ENCODE results near the gene CCDC93. TPM values are rescaled to one million over a fixed set of nuclear protein-coding genes. Genes with fewer than 3 reads are reported as not detected.
A peak's percentile ranks its signal among the peaks of the same experiment; 100 is the strongest.

CCDC93 gene
- total RNA-seq, 1 donor from 2014 or later: 24.1 TPM

DNA sequence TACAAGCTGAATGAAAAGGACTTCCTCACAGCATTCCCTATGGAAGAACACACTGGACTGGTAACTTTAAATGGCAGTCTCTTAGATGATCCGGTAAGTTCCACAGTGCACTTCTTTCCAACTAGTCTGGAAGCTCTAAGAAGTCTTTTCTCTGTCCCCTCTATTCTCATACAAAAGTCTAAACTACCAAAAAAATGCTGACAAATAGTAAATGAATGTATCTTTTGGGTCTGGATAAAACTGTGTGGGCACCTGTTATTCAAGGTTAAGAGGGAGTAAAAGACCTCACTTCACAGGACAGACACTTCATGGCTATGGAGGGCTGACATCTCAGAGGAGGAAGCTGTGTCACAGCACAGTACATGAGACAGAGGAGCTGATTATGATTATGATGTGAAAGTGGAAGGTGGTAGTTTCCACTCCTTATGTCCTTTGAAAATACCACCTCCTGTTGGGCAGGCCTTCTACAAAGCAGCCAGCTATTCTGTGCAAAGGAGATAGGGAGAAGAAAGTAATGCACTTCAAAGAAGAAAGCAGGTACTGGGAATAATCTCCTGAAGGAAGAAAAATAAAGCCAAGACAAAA, 23.9 kb downstream of the CCDC93 start:
- no peak for DNase-seq (ENCODE audit: low spot score)

DNA sequence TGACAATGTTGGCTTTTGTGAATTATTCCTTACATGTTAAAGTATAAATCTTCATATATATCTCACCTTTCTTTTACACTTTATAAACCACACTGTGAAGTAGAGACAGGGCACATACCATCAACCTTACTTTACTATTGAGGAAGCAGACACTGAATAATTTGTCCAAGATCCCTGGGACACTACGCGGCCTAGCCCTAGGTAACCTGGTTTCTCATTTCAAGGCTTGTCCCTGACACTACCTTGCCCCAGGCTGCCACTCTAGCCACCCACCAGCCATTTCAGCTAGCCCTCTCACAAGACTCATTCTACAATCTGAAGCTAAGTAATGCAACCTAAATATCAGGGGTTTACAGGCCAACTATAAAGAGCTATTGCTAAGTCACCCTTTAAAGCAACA, 26.7 kb downstream of the CCDC93 start:
- no peak for DNase-seq (ENCODE audit: low spot score)

DNA sequence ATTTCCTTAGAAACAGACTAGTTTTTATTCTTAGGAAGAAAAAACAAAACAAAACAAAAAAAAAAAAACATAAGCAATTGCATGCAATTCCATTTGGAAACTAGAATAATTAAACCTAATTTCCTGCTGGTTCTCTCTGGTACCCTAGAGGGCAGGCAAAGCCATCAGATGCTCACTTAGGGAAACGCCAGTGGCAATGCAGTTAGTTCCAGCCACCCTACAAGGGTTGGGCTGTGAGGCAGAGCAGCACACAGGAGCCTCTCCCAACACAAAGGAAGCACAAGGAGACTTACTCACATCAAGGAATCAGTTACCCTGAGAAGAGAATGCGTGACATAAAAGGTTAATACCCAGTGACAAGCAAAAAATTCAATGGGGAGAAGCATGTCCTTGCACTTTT, 28.8 kb downstream of the CCDC93 start:
- no peak for DNase-seq (ENCODE audit: low spot score)

DNA sequence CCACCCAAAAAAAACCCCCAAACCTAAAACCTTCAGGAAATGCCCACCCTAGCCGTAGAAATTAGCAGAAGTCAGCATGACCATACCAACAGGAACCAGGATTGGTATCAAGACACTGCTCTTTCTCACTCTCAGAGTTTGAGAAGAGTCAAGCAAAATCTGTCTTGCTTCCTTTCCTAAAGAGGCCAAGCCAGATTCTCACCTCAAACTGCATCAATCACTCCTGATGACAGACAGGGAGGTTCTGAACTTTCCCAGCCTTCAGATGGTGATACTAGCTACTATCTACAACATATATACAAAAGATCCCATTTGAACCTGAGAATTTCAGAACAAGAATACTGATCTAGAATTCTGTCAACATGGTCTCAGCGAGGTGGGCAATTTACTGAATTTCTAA, 29.7 kb downstream of the CCDC93 start:
- no peak for DNase-seq (ENCODE audit: low spot score)

DNA sequence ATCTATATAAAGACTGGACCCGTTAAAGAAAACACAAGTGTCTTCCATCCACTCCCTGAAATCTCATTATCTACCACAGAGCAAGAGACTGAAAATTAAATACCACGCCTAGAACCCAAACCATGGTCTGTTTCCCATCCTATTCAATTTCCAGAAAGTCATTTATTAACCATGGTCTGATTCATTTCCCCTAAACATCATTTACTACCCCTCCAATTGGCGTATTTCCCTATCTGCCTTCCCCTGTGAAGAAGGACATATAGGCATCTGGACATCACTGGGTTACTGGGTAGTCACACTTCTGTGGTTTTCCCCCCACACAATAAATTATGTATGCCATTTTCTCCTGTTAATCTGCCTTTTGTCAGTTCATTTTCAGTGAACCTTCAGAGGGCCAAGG, 30.8 kb downstream of the CCDC93 start:
- no peak for DNase-seq (ENCODE audit: low spot score)

DNA sequence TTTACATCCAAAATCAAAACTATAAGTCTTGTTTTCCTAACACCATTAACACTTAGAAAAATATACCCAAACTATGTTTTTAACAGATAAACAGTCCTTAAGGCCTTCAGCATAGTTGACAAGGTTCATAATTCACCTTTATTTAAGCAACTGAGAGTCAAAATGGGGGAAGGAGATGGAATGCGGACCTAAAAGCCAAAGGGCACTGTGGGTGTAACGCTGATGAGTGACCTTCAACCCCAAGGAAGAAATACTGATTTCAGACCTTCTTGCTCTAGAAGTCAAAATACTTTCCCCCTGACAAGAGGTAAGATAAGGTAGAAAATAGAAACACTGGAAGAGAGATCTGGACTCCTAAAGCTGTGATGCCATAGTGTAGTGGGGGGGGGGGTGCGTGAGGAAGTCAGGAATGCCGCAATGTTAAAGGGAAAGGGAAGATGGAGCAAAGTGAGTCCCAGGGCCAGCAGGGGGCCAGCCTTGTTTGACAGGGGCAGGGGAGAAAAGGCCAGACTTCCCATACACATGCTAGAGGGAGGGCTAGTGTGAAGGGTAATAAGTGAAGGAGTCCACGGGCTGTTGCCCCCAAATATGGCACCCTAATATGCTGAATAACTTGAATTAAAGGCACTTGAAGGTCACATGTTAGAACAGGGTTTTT, 31.4 kb downstream of the CCDC93 start:
- no peak for DNase-seq (ENCODE audit: low spot score)

DNA sequence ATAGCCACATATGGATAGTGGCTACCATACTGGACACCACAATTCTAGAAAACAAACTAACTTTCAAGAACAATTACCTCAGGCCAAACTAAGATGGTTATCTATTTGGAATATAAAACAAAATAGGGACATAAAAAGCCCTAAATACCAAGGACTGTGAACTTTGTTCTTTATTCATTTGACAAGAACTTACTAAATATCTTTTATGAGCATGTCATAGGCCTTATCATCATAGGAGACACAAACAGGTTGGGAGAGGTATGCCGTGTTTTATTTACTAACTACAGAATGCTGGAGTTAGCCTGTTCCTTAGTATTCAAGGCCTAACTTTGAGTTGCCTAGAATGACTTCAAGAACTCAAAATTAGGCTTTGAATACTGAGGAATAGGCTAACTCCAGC, 32.1 kb downstream of the CCDC93 start:
- no peak for DNase-seq (ENCODE audit: low spot score)

DNA sequence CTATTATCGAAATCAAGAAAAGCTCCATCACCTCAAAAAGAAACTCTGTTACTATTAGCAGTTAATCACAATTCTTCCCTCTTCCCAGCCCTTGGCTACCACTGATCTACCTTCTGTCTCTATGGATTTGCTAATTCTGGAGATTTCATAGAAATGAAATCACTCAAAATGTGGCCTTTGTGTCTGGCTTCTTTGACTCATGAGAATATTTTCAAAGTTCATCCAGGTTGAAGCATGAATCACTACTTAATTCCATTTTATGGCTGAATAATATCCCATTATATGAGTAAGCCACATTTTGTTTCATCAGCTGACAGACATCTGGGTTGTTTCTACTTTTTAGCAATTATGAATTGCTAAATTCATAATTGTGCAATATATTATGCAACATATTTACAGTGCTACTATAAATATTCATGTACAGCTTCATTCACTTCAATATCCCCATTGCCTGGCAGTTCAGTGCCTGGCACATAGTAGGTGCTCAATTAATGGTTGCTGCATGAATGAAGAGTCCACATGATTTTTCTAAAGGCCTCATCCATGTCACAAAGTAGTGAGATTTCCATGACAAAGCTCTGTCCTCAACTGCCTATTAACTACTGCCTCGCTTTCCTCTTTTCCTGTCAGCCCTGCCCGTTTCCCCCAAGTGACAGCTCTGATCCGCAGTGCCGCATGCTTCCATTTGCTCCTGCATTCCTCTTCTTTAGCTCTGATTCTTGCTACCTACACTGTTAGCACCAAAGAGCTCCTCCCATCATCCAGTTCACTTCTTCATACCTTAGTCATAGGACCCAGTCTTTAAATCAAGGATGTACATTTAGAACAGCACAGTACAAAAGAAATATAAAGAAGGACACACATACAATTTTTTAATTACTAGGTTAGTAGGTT, 32.8 kb downstream of the CCDC93 start:
- peak; percentile 83 for DNase-seq (ENCODE audit: low spot score)

DNA sequence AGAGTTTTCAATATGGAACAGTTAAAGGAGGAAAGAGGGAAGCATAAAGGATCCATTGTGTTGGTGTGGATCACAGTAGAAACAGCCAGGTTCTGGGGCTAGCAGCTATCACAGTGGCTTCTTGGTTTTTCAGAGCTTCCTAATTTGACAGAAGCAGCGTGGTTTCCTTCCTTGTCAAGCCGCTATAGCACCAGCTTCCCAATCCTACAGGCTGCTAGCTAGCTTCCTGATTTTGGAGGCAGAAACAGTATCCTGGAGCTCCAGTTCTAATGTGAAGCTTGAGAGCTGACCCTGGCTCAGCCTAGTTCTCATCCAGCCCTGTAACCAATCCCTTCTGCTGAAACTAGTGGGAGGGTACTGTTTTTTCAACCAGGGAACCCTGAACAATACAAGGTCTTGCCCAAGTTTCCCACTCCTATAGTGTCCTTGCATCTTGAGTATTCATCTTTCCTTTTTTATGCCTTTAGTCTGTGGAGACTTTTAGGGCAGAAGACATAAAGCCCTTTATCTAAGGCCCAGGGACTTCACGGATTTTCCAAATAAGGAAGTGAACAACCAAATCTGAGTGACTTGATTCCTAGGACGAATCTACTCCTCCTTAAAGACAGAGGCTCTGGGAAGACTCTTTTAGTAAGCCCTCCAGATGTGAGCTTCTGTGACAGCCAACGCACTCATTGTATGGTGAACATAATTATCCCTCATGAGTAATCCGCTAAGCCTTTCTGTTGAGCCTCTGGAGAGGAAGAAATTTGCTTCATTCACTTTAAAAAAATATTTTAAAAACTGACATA, 33.8 kb downstream of the CCDC93 start:
- DNase-seq (ENCODE audit: low spot score): peak; percentile 84

DNA sequence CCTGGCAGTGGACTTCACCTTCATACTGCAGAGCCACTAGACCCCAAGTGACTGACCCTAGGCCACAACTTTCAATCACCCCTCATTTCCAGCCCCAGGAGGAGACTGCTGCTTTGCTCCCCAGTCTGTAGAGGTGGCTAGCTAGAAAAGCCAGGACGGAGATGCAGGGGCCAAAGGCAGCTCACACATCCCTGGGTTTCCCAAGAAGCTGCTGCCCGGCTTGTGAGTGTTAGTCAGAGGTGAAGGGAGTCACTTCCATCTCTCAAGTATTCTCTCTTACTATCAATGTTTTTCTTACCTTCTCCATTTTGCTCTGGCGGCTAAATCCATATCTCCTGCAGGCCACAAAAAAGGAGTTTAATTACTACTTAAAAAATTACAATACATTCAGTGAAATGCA, 36.2 kb downstream of the CCDC93 start:
- no peak for DNase-seq (ENCODE audit: low spot score)

DNA sequence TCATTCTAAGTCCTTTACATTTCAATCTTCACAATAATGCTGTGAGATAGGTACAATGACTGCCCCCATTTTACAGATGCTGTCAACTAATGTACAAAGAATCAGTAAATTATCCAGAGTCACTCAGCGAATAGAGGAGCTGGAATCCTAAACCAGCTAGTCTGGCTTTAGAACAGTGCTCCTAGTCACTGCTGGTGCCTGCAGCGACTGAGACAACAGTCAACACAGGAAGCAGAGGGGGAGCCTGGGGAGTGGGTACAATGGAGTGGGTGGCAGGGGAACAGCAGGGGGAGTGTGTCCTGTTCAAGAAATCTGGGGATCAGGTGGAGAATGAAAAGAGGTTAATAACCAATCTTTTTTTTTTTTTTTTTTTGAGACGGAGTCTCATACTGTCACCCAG, 37.3 kb downstream of the CCDC93 start:
- no peak for DNase-seq (ENCODE audit: low spot score)

DNA sequence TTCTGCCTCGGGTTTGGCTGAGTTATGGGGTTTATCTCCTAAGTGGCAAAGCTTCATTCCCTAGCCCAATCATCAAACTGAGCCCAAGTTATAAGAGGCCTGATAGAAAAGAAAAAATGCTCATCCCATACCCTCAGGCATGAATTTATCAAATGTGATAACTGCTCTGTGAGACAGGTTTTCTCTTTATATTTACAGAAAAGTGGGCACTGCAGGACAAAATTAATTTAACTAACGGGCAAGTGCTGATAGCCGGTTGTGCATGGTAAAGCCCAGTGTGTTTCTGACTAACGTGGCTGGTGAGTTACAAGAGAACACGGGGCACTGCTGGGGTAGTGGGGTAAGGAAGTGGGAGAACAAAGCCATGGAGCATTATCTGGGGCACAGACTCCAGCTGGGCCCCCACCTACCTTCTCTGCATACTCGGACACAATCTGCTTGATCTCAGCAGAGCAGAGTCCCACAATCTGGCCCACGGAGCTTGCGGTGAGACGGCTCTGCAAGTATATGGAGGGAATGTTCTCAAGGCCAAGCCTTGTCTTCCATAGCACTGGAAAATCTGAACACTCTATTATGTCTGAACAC, 40.3 kb downstream of the CCDC93 start:
- DNase-seq (ENCODE audit: low spot score): no peak

DNA sequence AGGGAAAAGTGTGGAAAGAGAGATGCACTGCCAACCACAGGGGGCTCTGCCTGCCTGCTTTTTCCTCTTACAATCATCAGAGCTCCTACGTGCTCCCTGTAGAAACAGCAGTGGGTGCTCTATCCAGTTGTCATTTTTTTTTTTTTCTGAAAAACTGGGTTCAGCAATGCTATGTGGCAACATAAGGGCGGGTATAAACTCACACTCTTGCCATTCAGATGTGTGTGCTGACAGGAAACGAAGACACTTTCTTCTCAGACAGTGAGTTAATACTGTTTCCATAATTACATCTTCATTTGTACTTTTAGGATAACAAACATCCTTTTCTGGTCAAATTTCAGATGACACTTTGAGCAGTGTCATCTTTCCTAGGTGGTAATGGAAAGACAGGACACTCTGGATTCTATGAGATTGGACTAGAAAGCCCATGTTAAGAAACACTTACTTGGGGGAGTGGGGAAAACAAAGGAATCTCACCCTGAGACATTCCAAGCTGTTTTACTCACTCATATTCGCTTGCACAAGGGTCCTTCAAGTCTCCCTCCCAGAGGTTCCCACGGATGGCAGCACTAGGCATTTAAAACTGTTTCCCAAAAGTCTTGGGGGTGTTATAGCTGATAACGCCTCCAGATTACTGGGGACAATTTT, 41.3 kb downstream of the CCDC93 start:
- DNase-seq (ENCODE audit: low spot score): no peak

DNA sequence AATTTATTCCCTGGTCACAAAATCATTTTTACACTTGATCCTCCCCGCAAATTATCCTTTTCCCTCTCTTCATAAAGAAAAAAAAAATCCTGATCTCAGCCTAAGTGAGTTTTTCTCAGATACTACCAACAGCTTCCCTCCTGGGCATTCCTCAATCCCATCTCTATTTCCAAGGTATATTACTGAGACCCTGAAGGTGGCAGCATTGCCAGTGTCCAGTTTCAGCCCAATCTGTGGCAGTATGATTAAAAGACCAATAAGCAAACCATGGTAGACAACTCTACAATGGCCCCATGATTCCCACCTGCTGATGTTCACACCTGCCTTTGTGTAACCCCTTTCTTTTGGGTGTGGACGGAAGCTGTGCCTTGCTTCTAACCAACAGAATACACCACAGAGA, 45.1 kb downstream of the CCDC93 start:
- no peak for DNase-seq (ENCODE audit: low spot score)

DNA sequence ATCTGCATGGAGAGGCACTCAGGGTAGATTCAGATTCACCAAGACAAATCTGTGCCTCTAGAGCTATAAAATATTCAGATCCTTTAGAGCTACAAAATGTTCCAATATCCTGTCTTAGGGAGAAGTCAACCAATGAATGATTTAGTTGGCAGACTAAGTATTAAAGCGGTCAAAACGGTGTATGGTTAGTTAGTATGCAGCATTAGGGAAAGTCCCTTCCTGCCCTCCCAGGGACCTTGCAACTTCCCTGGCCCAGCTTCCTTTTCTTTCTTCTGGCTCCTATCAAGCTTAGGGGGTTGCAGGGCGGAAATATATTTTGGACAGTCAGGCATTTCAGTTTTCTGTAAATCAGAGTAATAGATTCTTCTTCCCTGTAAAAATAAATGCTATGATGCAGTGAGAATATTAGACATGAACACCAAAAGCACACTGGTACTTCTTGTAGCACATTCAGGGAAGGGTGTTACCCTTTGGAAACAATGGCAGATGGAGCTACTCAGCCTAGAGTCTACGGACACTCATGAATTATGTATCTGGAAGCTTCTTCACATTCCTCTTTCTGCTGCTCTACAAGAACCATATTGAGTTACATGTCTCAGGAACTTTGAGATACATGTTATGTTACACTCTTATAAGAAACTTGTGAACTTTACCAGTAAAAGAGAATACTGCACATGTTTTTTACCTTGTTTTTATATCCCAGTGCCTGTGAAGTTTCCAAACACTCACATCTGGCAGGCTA, 45.7 kb downstream of the CCDC93 start:
- no peak for DNase-seq (ENCODE audit: low spot score)

DNA sequence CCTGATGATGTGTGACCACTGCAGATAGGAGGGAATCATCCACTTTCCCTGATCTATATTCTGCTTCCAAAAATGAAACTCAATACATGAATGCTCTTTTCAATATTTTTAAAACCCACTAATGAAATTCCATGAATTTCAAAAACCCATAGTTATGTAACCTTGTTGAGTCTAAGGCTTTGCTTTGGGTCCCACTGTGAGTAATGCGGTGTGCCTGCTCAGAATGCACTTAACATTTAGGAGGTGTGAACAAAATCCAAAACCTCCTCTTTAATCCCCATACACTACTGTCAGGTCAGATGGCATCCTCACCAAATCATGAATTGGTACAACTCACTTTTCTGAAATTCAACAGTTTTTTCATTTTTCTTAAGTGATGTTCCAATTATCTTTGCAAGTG, 50.4 kb downstream of the CCDC93 start:
- no peak for DNase-seq (ENCODE audit: low spot score)

DNA sequence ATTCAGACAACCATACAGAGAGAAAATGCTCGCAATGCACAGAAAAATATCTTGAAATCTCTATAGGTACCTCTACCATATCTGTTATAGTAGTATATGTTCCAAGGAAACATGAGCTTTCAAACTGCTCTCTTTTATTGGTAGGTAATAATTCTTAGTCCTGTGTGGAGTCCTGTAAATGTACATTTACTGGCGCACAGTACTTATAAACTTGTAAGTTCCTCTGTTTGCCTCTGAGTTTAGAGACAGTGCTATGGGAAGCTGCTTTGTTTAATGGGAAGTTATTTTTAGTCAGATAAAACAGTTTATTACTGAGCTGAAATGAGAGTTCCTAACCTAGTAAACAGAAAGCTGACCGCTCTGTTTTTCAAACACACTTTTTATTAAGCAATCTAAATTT, 52.7 kb downstream of the CCDC93 start:
- DNase-seq (ENCODE audit: low spot score): no peak

DNA sequence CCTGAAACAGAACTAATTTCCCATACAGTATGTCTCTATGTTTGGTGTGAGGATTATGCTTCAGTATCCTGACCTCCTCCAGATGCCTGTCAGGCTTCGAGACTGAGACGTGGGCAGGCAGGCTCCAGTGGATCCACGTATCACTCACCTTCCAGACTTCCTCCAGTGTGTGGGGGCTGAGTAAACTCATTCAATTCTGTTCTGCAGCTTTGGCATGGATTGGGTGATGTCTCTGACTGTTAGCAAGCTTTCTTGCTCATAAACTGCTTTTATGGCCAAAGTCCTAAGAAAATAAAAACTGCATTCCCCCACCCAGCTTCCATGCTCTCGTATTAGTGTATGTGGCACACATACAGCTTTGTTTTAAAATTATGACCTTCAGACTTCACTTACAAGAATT, 53.6 kb downstream of the CCDC93 start:
- DNase-seq (ENCODE audit: low spot score): no peak

DNA sequence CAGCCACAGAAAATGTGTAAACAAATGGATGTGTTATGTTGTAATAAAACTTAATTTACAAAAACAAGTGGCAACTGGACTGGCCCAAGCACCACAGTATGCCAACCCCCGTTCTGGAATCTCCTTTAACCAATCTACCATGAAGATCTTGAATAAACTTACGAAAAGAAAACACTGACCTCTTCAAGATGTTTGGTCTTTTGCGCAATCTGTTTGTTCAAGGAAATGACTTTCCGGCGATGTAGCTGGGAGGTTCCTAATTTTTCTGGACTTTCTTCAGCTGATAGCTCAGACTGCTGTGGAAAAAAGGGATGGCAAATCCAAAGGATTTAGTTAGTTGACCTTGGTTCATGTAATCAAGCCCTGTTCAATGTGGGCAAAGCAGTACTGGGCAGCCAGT, 55.7 kb downstream of the CCDC93 start:
- no peak for DNase-seq (ENCODE audit: low spot score)

DNA sequence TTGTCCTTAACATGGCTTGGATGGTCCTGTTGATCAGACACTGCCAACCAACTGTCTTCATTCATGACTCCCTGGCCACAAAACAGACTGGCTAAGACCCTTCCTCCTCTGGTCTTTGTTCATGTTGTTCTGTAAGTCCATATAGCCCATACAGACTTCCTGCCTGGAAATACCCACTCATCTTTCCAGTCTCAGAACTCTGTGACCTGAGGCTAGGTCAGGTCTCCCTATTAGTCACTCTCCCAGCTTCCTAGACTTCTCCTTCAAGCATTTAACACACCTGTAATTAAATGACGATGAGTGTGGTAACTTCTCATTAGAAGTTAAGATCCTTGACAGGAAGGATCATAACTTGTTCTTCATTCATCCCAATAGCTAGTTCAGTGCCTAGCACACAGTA, 56.3 kb downstream of the CCDC93 start:
- no peak for DNase-seq (ENCODE audit: low spot score)
